AG09319 (cell line): Measurements from ENCODE around the gene MTMR12.
"Not testable (repeated sequence)": the region's sequence is repeated elsewhere in the genome, so short reads cannot be mapped to it uniquely, and the experiment has no call there.

Experiments used
- DNase-seq: peaks from one replicate; pipeline ENCODE4 v3.0.0-alpha.2; 2010; ENCODE audit warnings: low read depth; ENCODE audit errors: extremely low read depth
- CTCF ChIP-seq: IDR thresholded peaks from 2 replicates; pipeline ENCODE4 v1.5.1; 2011; ENCODE audit warnings: low read depth, mild to moderate bottlenecking, inconsistent platforms, low read length, moderate library complexity

Gene MTMR12

GRCh38 chr5:32298059-32298415 is 14.7 kb downstream of the MTMR12 start:
- no peak for TF ChIP-seq CTCF
- no peak for DNase-seq

GRCh38 chr5:32297181-32298058 is 15.3 kb downstream of the MTMR12 start:
- no peak for DNase-seq
- TF ChIP-seq CTCF: no peak

GRCh38 chr5:32295966-32296772 is 16.6 kb downstream of the MTMR12 start:
- not testable (repeated sequence) for DNase-seq

GRCh38 chr5:32291591-32291990 is 21.1 kb downstream of the MTMR12 start:
- TF ChIP-seq CTCF: no peak
- DNase-seq: no peak

GRCh38 chr5:32290922-32291321 is 21.8 kb downstream of the MTMR12 start:
- DNase-seq: no peak
- no peak for TF ChIP-seq CTCF

- DNase-seq: not testable (repeated sequence)
Observed at GRCh38 chr5:32290501-32290900, 22.2 kb downstream of the MTMR12 start.

GRCh38 chr5:32289986-32290385 is 22.8 kb downstream of the MTMR12 start:
- DNase-seq: not testable (repeated sequence)

GRCh38 chr5:32288135-32288534 is 24.6 kb downstream of the MTMR12 start:
- DNase-seq: not testable (repeated sequence)

GRCh38 chr5:32287525-32287924 is 25.2 kb downstream of the MTMR12 start:
- not testable (repeated sequence) for DNase-seq

GRCh38 chr5:32285510-32286138 is 27.1 kb downstream of the MTMR12 start:
- no peak for TF ChIP-seq CTCF
- no peak for DNase-seq
